GM12872 (cell line): ENCODE data around the gene XIRP2.

Experiments used
- CTCF ChIP-seq: IDR thresholded peaks from 3 replicates; pipeline ENCODE4 v1.5.1; 2011; ENCODE audit warnings: low read depth, mild to moderate bottlenecking, low read length, moderate library complexity; ENCODE audit not compliant: insufficient read depth

XIRP2 gene

GRCh38 chr2:167103028-167103756 is 214.9 kb downstream of the XIRP2 start:
- no peak for TF ChIP-seq CTCF

DNA sequence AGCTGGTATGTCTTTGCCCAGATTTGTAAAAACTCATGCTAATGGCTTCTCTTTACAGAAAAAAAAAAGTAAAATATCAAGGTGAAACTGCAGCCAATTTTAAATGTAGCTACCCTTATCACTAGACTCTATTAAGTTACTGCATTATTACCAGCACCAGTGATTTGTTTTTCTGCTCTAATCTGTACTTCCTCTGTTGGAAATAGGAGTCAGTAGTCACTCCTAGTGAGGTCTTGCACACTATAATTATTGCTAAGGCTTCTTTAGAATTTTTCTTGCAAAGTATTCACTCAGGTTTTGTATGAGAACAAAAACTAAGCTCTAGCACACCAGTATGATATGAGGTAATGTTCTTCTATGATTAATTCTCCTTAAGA is 215.5 kb downstream of the XIRP2 start:
- no peak for TF ChIP-seq CTCF

DNA sequence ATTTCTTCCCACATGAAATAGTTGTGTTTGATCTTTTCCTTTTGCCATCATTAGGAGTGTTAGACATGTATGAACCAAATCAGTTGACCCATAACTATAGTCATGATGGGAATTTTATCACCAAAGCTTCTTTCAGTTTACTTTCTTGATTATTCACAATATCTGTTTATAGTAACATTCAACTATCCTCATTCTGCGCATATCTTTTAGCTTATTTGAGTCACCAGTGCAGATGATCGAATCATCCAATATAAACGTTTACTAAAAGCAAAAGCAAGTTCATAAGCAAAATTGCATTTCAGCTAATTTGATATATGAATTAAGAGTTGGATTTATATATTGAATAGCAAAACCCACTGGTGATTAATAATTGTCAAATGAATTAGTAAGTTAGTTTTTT is 216.4 kb downstream of the XIRP2 start:
- no peak for TF ChIP-seq CTCF

DNA sequence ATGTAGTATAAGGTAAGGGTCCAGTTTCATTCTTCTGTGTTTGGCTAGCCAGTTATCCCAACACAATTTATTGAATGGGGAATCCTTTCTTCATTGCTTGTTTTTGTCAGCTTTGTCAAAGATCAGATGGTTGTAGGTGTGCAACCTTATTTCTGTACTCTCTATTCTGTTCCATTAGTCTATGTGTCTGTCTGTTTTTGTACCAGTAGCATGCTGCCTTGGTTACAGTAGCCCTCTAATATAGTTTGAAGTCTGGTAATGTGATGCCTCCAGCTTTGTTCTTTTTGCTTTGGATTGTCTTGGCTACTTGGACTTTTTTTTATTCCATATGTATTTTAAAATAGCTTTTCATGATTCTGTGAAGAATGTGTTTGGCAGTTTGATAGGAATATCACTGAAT is 222.1 kb downstream of the XIRP2 start:
- TF ChIP-seq CTCF: no peak

- TF ChIP-seq CTCF: no peak
Measured at GRCh38 chr2:167114018-167114417, 225.7 kb downstream of the XIRP2 start.

- no peak for TF ChIP-seq CTCF
Measured at GRCh38 chr2:167115541-167115940, 227.3 kb downstream of the XIRP2 start.

DNA sequence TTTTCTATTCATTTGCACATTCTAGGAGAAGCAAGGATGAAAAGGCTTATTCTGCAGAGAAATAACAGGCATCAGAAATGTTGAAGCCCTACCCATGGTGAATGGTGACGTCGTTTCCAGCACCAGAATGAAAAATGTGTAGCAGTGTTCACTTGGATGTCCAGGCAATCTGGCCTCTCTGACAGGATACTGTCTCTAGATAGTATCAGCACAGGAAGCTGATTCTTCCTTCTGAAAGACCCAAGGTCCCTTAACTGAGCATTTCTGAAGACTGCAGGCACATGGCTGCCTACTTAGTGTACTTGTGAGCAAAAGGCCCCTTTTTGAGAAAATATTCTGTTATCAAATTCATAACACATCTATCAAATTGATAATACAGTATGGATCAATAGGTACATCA is 234.1 kb downstream of the XIRP2 start:
- no peak for TF ChIP-seq CTCF
